Loucy (cell line): ENCODE measurements around the gene HOXD4.

Source experiments
- H2AFZ ChIP-seq: fragments of 200-600 bp; sonication (generic); 2 replicates; pipeline ENCODE4 v1.6.0; 2016; ENCODE audit warnings: antibody characterized with exemption, mild to moderate bottlenecking, low read length, moderate library complexity
- H3F3A ChIP-seq: fragments of 200-600 bp; 2 replicates; pipeline ENCODE4 v1.6.0; 2016; ENCODE audit warnings: antibody characterized with exemption, low read depth, mild to moderate bottlenecking
- H3K27me3 ChIP-seq: fragments of 200-600 bp; sonication (generic); 2 replicates; pipeline ENCODE4 v1.6.1; 2014; ENCODE audit warnings: low read length, mild to moderate bottlenecking; ENCODE audit not compliant: insufficient read depth, poor library complexity, severe bottlenecking
- H3K36me3 ChIP-seq: fragments of 200-600 bp; sonication (generic); 2 replicates; pipeline ENCODE4 v1.6.1; 2016; ENCODE audit warnings: low read length; ENCODE audit not compliant: insufficient read depth
- H3K4me1 ChIP-seq: fragments of 200-600 bp; sonication (generic); 2 replicates; pipeline ENCODE4 v1.5.1; 2014; ENCODE audit warnings: low read length, mild to moderate bottlenecking; ENCODE audit not compliant: insufficient read depth, poor library complexity, severe bottlenecking
- H3K4me2 ChIP-seq: fragments of 200-600 bp; sonication (generic); 2 replicates; pipeline ENCODE4 v1.6.0; 2014; ENCODE audit warnings: antibody characterized with exemption, low read length, low read depth, mild to moderate bottlenecking; ENCODE audit not compliant: poor library complexity, severe bottlenecking
- H3K4me3 ChIP-seq: fragments of 200-600 bp; sonication (generic); 2 replicates; pipeline ENCODE4 v1.5.1; 2014; ENCODE audit warnings: low read length, mild to moderate bottlenecking, mixed read lengths; ENCODE audit not compliant: poor library complexity, severe bottlenecking
- H3K79me2 ChIP-seq: fragments of 200-600 bp; sonication (generic); 2 replicates; pipeline ENCODE4 v1.6.1; 2014; ENCODE audit warnings: low read length; ENCODE audit not compliant: insufficient read depth
- H3K9ac ChIP-seq: fragments of 200-600 bp; sonication (generic); 2 replicates; pipeline ENCODE4 v1.6.0; 2014; ENCODE audit warnings: mild to moderate bottlenecking, low read depth, low read length, moderate library complexity; ENCODE audit not compliant: poor library complexity, severe bottlenecking
- H3K9me2 ChIP-seq: fragments of 200-600 bp; sonication (generic); replicated peaks from 2 replicates; pipeline ENCODE4 v1.6.1; 2016; ENCODE audit warnings: low read depth, low read length, mixed read lengths
- H3K9me3 ChIP-seq: fragments of 200-600 bp; sonication (generic); 2 replicates; pipeline ENCODE4 v1.6.1; 2014; ENCODE audit warnings: mild to moderate bottlenecking, antibody characterized with exemption, low read length, low read depth; ENCODE audit not compliant: insufficient read depth
- H4K20me1 ChIP-seq: fragments of 200-600 bp; sonication (generic); 2 replicates; pipeline ENCODE4 v1.6.0; 2014; ENCODE audit warnings: antibody characterized with exemption, low read length, mild to moderate bottlenecking; ENCODE audit not compliant: insufficient read depth, poor library complexity, severe bottlenecking
- CTCF ChIP-seq: fragments of 200-600 bp; sonication (generic); conservative IDR thresholded peaks from 2 replicates; pipeline ENCODE4 v1.5.1; 2014; ENCODE audit warnings: mild to moderate bottlenecking, antibody characterized with exemption, low read length
- EZH2phosphoT487 ChIP-seq: fragments of 200-600 bp; IDR thresholded peaks from 2 replicates; pipeline ENCODE4 v1.6.1; 2018; ENCODE audit warnings: antibody characterized with exemption, mild to moderate bottlenecking, moderate library complexity, borderline replicate concordance

HOXD4 gene

DNA sequence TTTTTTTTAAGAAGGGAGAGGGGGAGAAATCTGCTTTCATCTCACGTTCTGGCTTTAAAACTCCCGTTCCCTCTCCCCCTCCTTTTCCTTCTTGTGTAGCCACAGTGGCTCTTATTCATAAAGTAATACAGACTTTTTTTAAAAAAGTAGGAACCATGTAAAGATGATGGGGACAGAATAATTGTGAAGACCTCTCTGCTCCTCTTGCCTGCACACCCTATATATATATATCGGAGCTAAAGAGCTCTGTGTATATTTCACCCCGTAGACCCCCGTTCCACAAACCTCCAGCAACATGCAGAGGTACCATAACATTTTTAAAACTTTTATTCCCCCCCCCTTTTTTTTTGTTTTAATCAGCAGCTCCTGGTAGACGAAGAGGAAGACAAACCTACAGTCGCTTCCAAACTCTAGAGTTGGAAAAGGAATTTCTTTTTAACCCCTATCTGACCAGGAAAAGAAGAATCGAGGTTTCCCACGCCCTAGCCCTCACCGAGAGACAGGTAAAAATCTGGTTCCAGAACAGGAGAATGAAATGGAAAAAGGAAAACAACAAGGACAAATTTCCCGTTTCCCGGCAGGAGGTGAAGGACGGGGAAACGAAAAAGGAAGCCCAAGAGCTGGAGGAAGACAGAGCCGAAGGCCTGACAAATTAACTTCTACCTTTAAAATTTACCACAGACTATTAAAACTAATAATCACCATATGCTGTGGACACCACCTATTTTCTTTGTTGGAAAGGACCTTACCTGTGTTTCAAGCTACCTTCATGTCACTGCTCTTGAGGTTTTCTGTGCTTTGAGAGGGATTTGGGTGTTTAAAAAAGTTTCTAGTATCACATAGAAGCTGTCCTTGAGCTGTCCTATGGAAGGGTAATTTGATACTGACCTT is 20.1 kb upstream of the HOXD4 start:
- Histone ChIP-seq H3K36me3 (no peaks in the 10 kb centered on the region), H3K4me3 (no peak overlapping the region), H3K4me2 (no peak overlapping the region), H3K9ac (no peak overlapping the region), H3K4me1 (no peaks in the 10 kb centered on the region), H3K79me2 (no peaks in the 10 kb centered on the region), H4K20me1 (no peaks in the 10 kb centered on the region), H3K9me2 (no peaks in the 10 kb centered on the region), H2AFZ (no peak overlapping the region), H3K27me3 (no peaks in the 10 kb centered on the region), H3F3A (no peaks in the 10 kb centered on the region), H3K9me3 (no peaks in the 10 kb centered on the region)
- no peak for TF ChIP-seq EZH2phosphoT487
- TF ChIP-seq CTCF = no peak

- Histone ChIP-seq H3K36me3 (no peaks in the 10 kb centered on the region), H3K9me2 (no peaks in the 10 kb centered on the region), H3K4me3 (no peak overlapping the region), H3K4me1 (no peaks in the 10 kb centered on the region), H3K4me2 (no peak overlapping the region), H3K27me3 (no peaks in the 10 kb centered on the region), H3F3A (no peaks in the 10 kb centered on the region), H2AFZ (no peak overlapping the region), H3K9me3 (no peaks in the 10 kb centered on the region), H3K9ac (no peak overlapping the region), H4K20me1 (no peaks in the 10 kb centered on the region), H3K79me2 (no peaks in the 10 kb centered on the region)
- TF ChIP-seq EZH2phosphoT487 (no peak), CTCF (no peak)
Observed at GRCh38 chr2:176131848-176132158, 19.5 kb upstream of the HOXD4 start.

DNA sequence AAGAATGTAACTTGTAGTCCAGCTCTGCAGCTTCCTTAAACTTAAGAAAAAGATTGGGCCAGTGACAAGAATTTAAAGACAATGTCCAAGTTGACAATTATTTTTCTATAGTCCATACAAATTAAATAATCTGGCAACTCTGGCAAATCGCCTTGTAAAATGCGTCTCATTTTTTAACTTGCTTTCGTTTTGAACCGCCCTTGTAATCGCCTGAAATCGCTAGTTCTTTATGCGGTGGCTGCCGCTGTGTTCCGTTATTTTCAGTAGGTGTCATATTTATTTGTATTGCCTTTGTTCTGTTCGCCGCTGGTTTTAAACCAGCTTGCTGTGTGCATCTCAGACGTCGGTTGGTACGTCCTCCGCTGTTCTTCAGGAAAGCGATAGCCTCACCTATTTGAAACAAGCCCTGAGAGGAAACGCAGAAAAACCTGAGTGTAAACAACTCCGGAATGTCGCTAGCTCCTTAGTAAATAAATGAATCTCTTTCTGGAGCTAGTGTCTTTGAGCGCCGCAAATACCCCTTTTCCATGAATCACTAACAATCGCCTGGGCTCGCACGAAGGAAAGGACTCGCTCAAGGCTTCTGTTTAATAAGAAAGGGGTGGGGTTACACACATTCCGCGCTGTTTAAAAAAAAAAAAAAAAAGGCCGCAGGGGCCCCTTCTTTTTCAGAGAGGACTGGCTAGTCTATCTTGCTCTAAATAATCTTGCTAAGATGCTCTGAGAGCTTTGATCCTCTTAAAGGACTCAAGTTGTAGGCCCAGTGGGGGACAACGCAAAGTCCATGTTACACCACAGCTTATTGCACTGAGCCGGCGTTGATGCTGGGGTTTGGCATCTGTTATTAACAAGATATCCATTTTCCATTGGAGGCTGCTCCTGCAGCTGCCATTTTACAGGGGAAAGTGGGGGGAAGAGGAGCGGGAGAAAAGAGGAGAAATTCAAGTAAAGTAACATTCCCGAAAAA is 18.9 kb upstream of the HOXD4 start:
- Histone ChIP-seq H2AFZ (no peak overlapping the region), H3K4me2 (no peak overlapping the region), H3K9me3 (no peaks in the 10 kb centered on the region), H4K20me1 (no peaks in the 10 kb centered on the region), H3K79me2 (no peaks in the 10 kb centered on the region), H3K9me2 (no peaks in the 10 kb centered on the region), H3K27me3 (no peaks in the 10 kb centered on the region), H3K36me3 (no peaks in the 10 kb centered on the region), H3K4me3 (no peak overlapping the region), H3K4me1 (peaks cover 4% of the 10 kb centered on the region), H3F3A (no peaks in the 10 kb centered on the region), H3K9ac (no peak overlapping the region)
- TF ChIP-seq EZH2phosphoT487 (no peak), CTCF (no peak)
